ENCODE results near the gene POP7.

The POP7 gene

GRCh38 chr7:100679129-100679926, 26.6 kb upstream of the POP7 start:
- DNase-seq (ENCODE audit: low read depth in 4 of 4, low spot score in 1 of 4) = no peak

GRCh38 chr7:100679927-100680575, 25.9 kb upstream of the POP7 start:
- DNase-seq (ENCODE audit: low read depth in 4 of 4, low spot score in 1 of 4) = no peak

- no peak for DNase-seq (ENCODE audit: low read depth in 4 of 4, low spot score in 1 of 4)
These were observed 25.2 kb upstream of the POP7 start for GRCh38 chr7:100680576-100681271.

- no peak for DNase-seq (ENCODE audit: low read depth in 4 of 4, low spot score in 1 of 4)
These were observed 24.3 kb upstream of the POP7 start for GRCh38 chr7:100681491-100682227.

GRCh38 chr7:100682228-100682741, 23.6 kb upstream of the POP7 start:
- DNase-seq (ENCODE audit: low read depth in 4 of 4, low spot score in 1 of 4) = no peak

GRCh38 chr7:100682991-100683658, 22.8 kb upstream of the POP7 start:
- no peak for DNase-seq (ENCODE audit: low read depth in 4 of 4, low spot score in 1 of 4)

GRCh38 chr7:100683659-100684533, 22.0 kb upstream of the POP7 start:
- DNase-seq (ENCODE audit: low read depth in 4 of 4, low spot score in 1 of 4) = no peak

- no peak for DNase-seq (ENCODE audit: low read depth in 4 of 4, low spot score in 1 of 4)
These were observed 21.3 kb upstream of the POP7 start for GRCh38 chr7:100684534-100685042.

- DNase-seq (ENCODE audit: low read depth in 4 of 4, low spot score in 1 of 4) = no peak
These were observed 20.8 kb upstream of the POP7 start for GRCh38 chr7:100685049-100685605.

GRCh38 chr7:100685631-100686145, 20.2 kb upstream of the POP7 start:
- no peak for DNase-seq (ENCODE audit: low read depth in 4 of 4, low spot score in 1 of 4)

GRCh38 chr7:100686201-100686821, 19.6 kb upstream of the POP7 start:
- no peak for DNase-seq (ENCODE audit: low read depth in 4 of 4, low spot score in 1 of 4)

- no peak for DNase-seq (ENCODE audit: low read depth in 4 of 4, low spot score in 1 of 4)
These were observed 19.1 kb upstream of the POP7 start for GRCh38 chr7:100686822-100687211.

GRCh38 chr7:100687261-100687660, 18.7 kb upstream of the POP7 start:
- no peak for DNase-seq (ENCODE audit: low read depth in 4 of 4, low spot score in 1 of 4)

GRCh38 chr7:100687751-100688300, 18.1 kb upstream of the POP7 start:
- no peak for DNase-seq (ENCODE audit: low read depth in 4 of 4, low spot score in 1 of 4)

GRCh38 chr7:100688326-100688860, 17.5 kb upstream of the POP7 start:
- no peak for DNase-seq (ENCODE audit: low read depth in 4 of 4, low spot score in 1 of 4)

- DNase-seq (ENCODE audit: low read depth in 4 of 4, low spot score in 1 of 4) = no peak
These were observed 16.4 kb upstream of the POP7 start for GRCh38 chr7:100689230-100690135.

All from stimulated activated CD4-positive, alpha-beta T cell treated with anti-CD3 and anti-CD28 coated beads, Interleukin-1b, Interleukin-23, amount 100 ng/mL, for 24 hours (primary cell).